GM20431 (cell line): ENCODE measurements around the gene PTPRN2.
"Not testable (repeated sequence)": the region's sequence is repeated elsewhere in the genome, so short reads cannot be mapped to it uniquely, and the experiment has no call there.

Source experiments
- in situ Hi-C: fragments of 300-500 bp; cut with MseI, MboI; formaldehyde crosslinking; loops from one replicate; pipeline ENCODE4 v1.15.0; 2020; ENCODE audit warnings: low sequenced_read_pairs; ENCODE audit not compliant: unreplicated experiment

Gene PTPRN2

DNA sequence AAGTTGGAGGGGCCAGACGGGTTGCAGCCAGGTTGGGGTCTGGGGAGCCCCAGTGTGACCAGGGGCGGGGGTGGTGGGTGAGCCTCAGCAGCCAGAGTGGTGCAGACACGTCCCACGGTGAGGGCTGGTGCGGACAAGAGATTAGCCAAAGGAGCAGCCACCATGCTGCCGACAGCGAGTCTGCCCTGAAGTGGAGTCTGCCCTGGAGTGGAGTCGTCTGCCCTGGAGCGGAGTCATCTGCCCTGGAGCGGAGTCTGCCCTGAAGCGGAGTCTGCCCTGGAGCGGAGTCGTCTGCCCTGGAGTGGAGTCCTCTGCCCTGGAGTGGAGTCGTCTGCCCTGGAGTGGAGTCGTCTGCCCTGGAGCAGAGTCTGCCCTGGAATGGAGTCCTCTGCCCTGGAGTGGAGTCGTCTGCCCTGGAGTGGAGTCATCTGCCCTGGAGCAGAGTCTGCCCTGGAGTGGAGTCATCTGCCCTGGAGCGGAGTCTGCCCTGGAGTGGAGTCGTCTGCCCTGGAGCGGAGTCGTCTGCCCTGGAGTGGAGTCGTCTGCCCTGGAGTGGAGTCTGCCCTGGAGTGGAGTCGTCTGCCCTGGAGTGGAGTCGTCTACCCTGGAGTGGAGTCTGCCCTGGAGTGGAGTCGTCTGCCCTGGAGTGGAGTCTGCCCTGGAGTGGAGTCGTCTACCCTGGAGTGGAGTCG, 64.3 kb downstream of the PTPRN2 start:
- in situ Hi-C loops = not testable (repeated sequence)

DNA sequence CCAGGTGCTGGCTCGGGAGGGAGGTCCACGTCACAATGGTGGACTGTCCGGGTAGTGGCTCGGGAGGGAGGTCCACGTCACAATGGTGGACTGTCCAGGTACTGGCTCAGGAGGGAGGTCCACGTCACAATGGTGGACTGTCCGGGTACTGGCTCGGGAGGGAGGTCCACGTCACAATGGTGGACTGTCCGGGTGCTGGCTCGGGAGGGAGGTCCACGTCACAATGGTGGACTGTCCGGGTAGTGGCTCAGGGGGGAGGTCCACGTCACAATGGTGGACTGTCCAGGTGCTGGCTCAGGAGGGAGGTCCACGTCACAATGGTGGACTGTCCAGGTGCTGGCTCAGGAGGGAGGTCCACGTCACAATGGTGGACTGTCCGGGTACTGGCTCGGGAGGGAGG, 65.8 kb downstream of the PTPRN2 start:
- in situ Hi-C loops = not testable (repeated sequence)

- in situ Hi-C loops = no loop called here
These were observed 66.8 kb downstream of the PTPRN2 start for GRCh38 chr7:158520825-158521224.

- in situ Hi-C loops = no loop called here
These were observed 67.9 kb downstream of the PTPRN2 start for GRCh38 chr7:158519633-158520174.

DNA sequence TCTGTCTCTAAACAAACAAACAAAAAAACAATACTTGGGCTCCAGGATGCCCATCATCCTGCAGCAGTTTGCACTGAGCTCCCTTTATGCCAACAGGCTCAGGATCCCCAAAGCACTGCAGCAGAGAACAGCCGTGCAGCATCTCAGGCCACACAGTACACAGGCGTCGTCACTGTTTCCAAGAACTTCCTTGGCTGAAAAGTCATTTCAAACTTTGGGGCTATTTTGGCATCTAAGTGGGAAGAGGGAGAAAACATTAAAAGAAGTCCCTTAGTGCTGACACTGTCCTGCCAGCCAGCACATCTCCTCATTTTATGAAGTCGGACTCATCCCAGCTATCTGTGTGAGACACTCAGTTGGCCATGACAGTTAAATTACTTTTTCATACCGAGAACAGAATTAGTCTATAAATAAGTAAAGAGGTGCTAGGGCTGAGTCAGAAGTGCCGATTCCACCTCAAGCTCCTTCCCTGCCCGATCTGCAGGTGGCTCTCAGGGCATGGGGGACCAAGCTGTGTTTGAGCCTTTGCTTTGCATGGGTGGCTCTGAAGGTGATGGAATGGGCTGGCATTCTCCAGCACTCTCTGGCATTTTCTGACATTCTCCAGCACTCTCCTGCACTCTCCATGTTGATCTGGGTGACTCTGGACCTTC, 68.5 kb downstream of the PTPRN2 start:
- in situ Hi-C loops = no loop called here

- in situ Hi-C loops = no loop called here
These were observed 70.1 kb downstream of the PTPRN2 start for GRCh38 chr7:158517571-158517970.

DNA sequence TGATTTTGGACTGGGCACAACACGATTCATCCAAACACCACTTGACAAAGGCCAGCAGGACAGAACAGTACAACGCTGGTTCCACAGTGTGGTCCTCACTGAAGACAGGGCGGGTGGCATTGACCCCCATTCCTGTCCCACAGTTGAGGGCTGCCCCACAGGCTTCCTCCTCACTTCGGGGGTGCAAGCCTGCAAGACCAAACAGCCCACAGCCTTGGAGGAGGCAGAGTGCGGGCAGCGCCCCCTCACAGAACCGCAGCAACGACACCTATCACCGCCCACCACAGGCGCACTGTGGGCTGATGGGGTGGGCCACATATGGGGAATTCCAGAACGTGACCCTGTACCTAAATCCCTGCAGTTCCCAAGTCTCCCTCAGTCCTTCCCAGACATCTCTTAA, 70.6 kb downstream of the PTPRN2 start:
- in situ Hi-C loops = no loop called here

DNA sequence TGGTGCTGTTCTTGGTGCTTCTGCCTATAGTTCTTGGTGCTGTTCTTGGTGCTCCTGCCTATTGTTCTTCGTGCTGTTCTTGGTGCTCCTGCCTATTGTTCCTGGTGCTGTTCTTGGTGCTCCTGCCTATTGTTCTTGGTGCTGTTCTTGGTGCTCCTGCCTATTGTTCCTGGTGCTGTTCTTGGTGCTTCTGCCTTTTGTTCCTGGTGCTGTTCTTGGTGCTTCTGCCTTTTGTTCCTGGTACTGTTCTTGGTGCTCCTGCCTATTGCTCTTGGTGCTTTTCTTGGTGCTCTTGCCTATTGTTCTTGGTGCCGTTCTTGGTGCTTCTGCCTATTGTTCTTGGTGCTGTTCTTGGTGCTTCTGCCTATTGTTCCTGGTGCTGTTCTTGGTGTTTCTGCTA, 71.1 kb downstream of the PTPRN2 start:
- in situ Hi-C loops = no loop called here

DNA sequence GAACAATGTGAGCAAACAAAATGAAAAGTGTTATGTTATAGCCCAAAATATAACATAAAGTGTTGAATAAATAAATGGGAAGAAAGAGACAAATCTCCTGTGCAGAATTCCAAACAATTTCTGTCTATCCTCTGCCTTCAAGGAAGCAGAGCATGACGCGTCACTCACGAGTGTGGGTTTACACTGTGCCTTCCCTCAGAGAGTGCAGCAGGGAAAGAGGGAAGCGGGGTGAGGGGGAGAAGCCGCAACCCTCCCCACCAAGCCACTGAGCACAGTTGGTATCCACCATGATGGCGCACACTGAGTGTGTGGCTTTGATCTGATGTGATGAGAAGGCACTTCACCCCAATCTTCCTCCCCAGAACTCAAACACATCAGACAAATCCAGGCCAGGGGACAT, 74.8 kb downstream of the PTPRN2 start:
- in situ Hi-C loops = no loop called here

- in situ Hi-C loops = no loop called here
These were observed 75.6 kb downstream of the PTPRN2 start for GRCh38 chr7:158512042-158512441.

DNA sequence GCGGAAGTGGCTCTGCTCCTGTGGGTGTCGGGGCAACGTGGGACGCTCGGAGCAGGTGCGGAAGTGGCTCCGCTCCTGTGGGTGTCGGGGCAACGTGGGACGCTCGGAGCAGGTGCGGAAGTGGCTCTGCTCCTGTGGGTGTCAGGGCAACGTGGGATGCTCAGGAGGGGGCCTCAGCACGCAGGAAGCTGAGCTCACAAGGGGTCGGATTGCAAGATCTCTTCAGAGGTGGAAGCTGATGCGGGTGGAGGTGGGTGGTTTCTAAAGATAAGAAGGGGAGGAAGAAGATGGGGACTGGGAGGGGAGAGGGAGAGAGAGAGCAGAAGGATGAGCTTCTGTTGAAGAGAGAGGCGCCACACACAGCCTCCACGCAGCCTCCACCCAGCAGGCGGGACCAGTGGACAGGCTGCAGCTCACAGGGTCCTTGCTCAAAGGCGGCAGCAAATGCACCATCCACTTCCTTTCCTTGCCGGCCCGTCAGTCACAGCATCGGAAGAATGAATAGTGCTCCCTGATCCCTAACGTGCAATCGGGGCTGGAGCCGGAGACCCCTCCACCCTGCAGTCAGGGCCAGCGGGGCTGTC, 78.7 kb downstream of the PTPRN2 start:
- in situ Hi-C loops = no loop called here

DNA sequence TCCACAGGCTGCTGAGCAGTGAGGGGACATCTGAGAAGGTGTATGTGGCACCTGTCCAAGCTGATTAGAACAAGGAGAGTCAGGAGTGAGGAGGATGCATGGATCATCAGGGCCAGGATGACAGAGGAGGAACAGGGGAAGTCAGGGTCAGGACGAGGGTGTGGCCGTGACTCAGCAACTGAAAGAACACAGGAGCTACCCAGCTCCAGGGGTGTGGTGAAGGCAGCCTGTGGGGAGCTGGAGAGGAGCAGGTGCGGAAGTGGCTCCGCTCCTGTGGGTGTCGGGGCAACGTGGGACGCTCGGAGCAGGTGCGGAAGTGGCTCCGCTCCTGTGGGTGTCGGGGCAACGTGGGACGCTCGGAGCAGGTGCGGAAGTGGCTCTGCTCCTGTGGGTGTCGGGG, 79.3 kb downstream of the PTPRN2 start:
- in situ Hi-C loops = not testable (repeated sequence)

- in situ Hi-C loops = no loop called here
These were observed 79.7 kb downstream of the PTPRN2 start for GRCh38 chr7:158507917-158508316.

GRCh38 chr7:158507175-158507574, 80.4 kb downstream of the PTPRN2 start:
- in situ Hi-C loops = not testable (repeated sequence)

DNA sequence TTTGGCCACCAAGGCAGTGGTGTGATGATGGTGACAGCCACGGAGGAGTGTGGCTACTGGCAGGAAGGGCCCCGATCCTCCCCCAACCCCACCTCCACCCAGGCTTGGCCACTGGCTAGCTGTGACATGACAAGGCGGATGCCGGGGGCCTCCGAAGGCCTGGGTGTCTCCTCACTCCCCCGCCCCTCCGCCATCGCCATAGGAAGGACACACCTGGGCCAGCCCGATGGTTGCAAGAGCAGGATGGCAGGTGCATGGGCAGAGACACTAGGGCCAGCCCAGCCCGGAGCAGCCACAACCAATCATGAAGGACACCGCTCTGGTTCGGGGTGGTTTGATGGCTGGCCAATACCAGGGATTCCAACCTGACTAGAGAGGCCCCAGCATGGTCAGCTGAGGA, 81.0 kb downstream of the PTPRN2 start:
- in situ Hi-C loops = no loop called here

- in situ Hi-C loops = no loop called here
These were observed 81.9 kb downstream of the PTPRN2 start for GRCh38 chr7:158505683-158506082.

DNA sequence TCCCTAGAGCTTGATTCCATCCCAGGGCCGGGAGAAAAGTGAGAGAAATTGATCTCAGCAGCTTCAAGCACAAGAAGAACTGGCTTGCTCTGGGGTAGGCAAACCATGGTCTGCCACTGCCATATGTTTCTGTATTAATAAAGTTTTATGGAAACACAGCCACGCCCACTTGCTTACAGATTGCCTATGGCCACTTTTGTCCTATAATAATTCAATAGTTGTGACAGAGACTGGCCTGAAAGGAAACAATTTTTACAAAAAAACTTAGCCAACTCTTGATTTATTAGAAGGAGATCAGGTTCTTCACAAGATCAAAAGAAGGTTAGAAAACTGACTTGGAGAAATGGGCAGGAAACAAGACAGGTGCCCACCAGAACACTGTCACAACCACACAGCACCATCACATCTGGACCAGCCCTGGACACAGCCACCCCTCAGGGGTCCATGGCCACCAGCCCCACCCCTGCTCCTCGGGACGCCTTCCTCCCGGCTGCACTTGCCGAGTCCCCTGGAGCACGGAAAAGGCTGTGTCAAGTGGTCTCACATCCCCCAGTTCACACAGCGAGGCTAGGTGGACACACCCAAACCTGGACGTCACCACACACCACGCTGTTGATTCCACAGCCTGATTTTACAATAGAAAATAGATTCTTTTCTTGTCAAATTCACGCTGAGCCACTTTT, 85.4 kb downstream of the PTPRN2 start:
- in situ Hi-C loops = no loop called here

DNA sequence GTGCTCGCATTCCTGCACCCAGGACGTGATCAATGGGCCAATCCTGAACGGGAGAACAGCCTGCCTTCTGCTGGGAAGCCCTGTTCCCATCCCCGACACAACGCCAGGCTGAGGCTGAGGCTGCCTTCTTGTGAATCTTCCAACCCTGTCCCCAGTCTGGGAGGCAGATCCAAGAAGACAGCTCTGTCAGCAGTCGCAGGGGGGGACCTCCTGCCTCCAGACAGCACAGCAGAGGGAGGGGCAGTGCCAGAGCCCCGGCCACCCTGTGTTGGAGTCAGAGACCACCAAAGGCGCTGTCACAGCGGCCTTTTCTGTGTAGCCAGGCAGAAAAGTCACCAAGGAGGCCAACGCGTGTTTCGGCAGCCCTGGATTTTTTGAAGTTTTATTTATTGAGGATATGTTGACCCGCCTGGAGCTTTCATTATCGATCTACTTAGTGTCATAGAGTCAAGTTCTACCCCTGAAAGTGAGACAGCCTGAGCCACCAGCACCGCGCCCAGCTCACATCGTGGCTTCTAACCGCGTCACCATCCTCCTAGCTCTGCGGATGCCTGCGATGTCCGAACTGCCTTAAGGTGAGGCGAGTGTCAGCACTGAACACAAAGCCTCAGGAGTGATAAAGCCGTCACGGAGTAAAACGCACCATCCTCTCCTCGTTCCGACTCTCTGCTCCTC, 86.1 kb downstream of the PTPRN2 start:
- in situ Hi-C loops = no loop called here

DNA sequence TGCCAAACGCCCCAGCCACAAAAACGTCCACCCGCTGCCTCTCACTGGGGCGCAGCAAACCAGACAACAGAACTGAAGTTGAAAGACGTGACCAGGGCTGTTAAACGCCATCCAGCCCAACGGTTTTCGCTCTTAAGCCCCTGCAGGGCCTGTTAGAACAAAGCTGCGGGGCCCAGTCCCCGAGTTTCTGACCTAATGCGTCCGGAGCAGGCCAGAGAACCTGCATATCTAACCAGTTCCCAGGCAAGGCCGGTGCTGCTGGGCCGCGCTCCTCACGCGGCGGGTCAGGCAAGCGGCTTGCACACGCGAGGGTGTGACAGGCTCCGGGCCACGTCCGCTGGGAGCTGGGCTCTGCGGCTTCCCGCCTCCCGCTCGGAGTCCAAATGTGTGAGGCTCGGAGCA, 87.0 kb downstream of the PTPRN2 start:
- in situ Hi-C loops = no loop called here

DNA sequence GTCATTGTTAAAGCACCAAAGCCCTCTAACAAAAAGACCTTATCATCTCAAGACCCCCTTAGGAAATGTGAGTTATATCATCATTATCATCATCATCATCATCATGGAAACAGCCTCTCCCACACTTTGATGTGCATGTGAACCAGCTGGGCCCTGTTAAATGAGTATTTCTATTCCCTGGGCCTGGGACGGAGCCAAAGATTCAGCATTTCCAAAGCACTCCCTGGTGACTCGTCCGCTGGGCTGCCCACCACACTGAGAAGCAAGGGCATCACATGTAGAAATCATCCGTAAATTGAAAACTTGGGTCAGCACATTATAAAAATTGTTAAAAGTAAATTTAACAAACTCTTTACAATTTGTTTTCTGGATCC, 88.6 kb downstream of the PTPRN2 start:
- in situ Hi-C loops = no loop called here
